Cardiac fibroblast (primary cell): ENCODE results near the gene SHISA5.

Experiments used
- DNase-seq, 2 donors: peaks; one replicate each; pipeline versions ENCODE4 v3.0.0 to v3.0.0-alpha.2; 2010; ENCODE audit warnings: low read depth in 2 of 2
- H3K4me3 ChIP-seq, 2 donors: replicated peaks in 1 of 2; 1 replicate in 1 of 2; 2 replicates in 1 of 2; pipeline ENCODE4 v1.5.1; 2011; ENCODE audit warnings: low read depth in 2 of 2, low read length in 2 of 2, mild to moderate bottlenecking in 2 of 2, moderate library complexity in 1 of 2
- CTCF ChIP-seq: IDR thresholded peaks from one replicate; pipeline ENCODE4 v1.5.1; 2011; ENCODE audit warnings: low read depth, mild to moderate bottlenecking, low read length, inconsistent platforms

SHISA5 gene

DNA sequence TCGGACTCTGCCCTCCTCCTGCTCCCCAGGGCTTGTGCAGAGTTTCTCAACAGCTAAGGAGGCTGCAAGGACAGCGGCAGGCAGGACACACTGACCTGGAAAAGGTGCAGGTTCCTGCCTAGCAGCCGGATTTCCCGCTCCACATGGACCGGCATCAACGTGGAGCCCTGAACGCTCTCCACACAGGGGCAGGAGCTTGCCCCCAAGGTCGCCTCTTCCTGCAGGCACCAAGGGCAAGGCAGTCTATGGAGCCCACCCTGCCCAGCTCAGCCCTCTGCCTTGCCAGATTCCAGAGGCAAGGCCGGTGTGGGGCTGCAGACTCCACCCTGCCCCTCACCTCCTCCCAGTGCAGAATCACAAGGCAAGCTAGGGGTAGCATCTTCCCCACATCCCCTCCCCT is 84.8 kb downstream of the SHISA5 start:
- no peak for DNase-seq
- no peak for TF ChIP-seq CTCF
- no peak overlapping the region for H3K4me3 ChIP-seq

- DNase-seq, result no peak
- no peak for TF ChIP-seq CTCF
- H3K4me3 ChIP-seq, result no peak overlapping the region
Observed at GRCh38 chr3:48418651-48419050, 85.3 kb downstream of the SHISA5 start.

GRCh38 chr3:48418140-48418539 is 85.8 kb downstream of the SHISA5 start:
- no peak overlapping the region for H3K4me3 ChIP-seq
- DNase-seq, result no peak
- TF ChIP-seq CTCF, result no peak
